Stimulated activated CD4-positive, alpha-beta T cell treated with anti-CD3 and anti-CD28 coated beads, Interleukin-1b, Interleukin-23, amount 100 ng/mL, for 24 hours (primary cell): ENCODE measurements around the gene ERBIN.
"Not testable (repeated sequence)": the region's sequence is repeated elsewhere in the genome, so short reads cannot be mapped to it uniquely, and the experiment has no call there.

ENCODE experiments used
- DNase-seq, 4 experiments: peaks; one replicate each; pipeline ENCODE4 v3.0.0-alpha.2; 2020; ENCODE audit warnings: low read depth in 4 of 4, low spot score in 1 of 4

The ERBIN gene

GRCh38 chr5:65999061-65999723 is 72.8 kb downstream of the ERBIN start:
- DNase-seq = no peak

GRCh38 chr5:66001952-66002351 is 75.6 kb downstream of the ERBIN start:
- no peak for DNase-seq

GRCh38 chr5:66002415-66002814 is 76.0 kb downstream of the ERBIN start:
- no peak for DNase-seq

GRCh38 chr5:66004216-66004615 is 77.8 kb downstream of the ERBIN start:
- no peak for DNase-seq

GRCh38 chr5:66009277-66009676 is 82.9 kb downstream of the ERBIN start:
- DNase-seq = no peak

- no peak for DNase-seq
Measured at GRCh38 chr5:66010476-66010875, 84.1 kb downstream of the ERBIN start.

GRCh38 chr5:66012271-66012670 is 85.9 kb downstream of the ERBIN start:
- DNase-seq = no peak

GRCh38 chr5:66013397-66013796 is 87.0 kb downstream of the ERBIN start:
- DNase-seq = no peak

- DNase-seq = no peak
Measured at GRCh38 chr5:66013906-66014305, 87.5 kb downstream of the ERBIN start.

- DNase-seq = no peak
Measured at GRCh38 chr5:66015196-66015960, 89.0 kb downstream of the ERBIN start.

- DNase-seq = no peak
Measured at GRCh38 chr5:66021585-66021984, 95.2 kb downstream of the ERBIN start.

GRCh38 chr5:66039296-66039695 is 112.9 kb downstream of the ERBIN start:
- DNase-seq = no peak

GRCh38 chr5:66039701-66040100 is 113.3 kb downstream of the ERBIN start:
- DNase-seq = no peak

GRCh38 chr5:66041627-66042026 is 115.3 kb downstream of the ERBIN start:
- DNase-seq = no peak

- DNase-seq = no peak
Measured at GRCh38 chr5:66057239-66057638, 130.9 kb downstream of the ERBIN start.

- not testable (repeated sequence) for DNase-seq
Measured at GRCh38 chr5:66061320-66061719, 134.9 kb downstream of the ERBIN start.

GRCh38 chr5:66063061-66063460 is 136.7 kb downstream of the ERBIN start:
- not testable (repeated sequence) for DNase-seq

- DNase-seq = no peak
Measured at GRCh38 chr5:66066826-66067225, 140.5 kb downstream of the ERBIN start.

- DNase-seq = no peak
Measured at GRCh38 chr5:66072031-66072430, 145.7 kb downstream of the ERBIN start.

GRCh38 chr5:66074901-66075300 is 148.5 kb downstream of the ERBIN start:
- no peak for DNase-seq

- no peak for DNase-seq
Measured at GRCh38 chr5:66080664-66081063, 154.3 kb downstream of the ERBIN start.

GRCh38 chr5:66089384-66089783 is 163.0 kb downstream of the ERBIN start:
- no peak for DNase-seq

GRCh38 chr5:66100851-66101250 is 174.5 kb downstream of the ERBIN start:
- no peak for DNase-seq
